ENCODE measurements around the gene G6PD.

The G6PD gene

DNA sequence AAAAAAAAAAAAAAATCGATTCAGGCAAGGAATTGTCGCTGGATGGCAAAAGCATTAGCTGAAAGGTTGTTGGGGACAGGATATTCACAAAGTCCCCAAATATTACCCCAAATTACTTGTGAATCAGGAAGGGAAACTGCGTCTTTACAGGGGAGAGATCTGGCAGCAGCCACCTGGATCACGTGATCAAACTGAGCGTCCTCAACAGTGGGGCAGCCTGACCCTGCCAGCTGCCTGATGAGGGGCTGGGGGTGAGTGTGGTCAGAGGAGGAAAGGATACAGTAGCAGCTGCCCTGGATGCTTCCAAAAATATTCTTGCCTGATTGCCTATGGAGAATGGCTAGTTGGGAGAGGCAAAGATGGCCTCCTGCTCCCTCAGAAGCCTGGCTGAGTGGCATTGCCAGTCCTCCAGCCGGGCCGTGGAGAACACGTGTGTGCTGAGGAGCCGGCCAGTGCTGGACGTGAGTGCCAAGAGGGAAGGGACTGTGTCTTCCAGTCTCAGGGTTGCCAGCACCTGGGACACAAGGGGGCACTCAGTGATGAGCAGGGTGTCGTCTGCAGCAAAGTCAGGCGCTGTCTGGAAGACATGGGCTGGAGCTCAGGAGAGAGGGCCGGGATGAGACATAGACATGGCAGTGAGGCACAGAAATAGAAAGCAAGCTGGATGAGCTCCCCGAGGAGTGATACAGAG, 64.6 kb downstream of the G6PD start:
- TF ChIP-seq, protein P1, sequence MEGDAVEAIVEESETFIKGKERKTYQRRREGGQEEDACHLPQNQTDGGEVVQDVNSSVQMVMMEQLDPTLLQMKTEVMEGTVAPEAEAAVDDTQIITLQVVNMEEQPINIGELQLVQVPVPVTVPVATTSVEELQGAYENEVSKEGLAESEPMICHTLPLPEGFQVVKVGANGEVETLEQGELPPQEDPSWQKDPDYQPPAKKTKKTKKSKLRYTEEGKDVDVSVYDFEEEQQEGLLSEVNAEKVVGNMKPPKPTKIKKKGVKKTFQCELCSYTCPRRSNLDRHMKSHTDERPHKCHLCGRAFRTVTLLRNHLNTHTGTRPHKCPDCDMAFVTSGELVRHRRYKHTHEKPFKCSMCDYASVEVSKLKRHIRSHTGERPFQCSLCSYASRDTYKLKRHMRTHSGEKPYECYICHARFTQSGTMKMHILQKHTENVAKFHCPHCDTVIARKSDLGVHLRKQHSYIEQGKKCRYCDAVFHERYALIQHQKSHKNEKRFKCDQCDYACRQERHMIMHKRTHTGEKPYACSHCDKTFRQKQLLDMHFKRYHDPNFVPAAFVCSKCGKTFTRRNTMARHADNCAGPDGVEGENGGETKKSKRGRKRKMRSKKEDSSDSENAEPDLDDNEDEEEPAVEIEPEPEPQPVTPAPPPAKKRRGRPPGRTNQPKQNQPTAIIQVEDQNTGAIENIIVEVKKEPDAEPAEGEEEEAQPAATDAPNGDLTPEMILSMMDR (IDR thresholded peaks at IDR 0.05; ENCODE audit: low read depth, low read length, missing control alignments) = no peak
- no peak overlapping the region for H3K4me3 ChIP-seq (replicated peaks; ENCODE audit: low read depth, low read length)
- DNase-seq (ENCODE audit: extremely low read depth, low read depth) = no peak

Measured in HFF-Myc (cell line).